NCI-H146 treated with DMSO at 0.1 percent for 48 hours (cell line): ENCODE results near the gene LCE1C.

ENCODE experiments used
- DNase-seq: peaks from one replicate; lab custom pipeline; 2025; ENCODE audit not compliant: unreplicated experiment; lab: John Stamatoyannopoulos, UW

LCE1C gene

DNA sequence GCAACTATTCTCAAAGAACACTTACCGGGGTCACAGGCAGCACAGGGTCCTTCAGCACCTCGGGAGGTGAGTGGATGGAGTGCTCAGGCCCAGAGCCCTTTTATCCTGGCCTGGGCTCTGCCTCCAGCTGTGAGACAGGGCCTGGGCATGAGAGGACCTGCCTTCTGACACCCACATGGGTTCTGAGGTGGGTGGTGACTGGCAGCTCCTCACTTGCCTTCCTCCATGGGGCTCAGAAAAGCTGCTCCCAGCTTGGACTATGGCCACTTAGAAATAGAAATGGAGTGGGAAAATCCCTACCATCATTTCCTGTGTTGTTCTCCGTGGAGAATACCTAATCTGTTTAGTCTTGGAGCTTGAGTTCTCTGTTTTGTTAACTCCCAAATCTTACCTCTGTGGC lies at the start of gene LCE1C:
TSS of gene LCE1C (minus strand) at position 76 of the 400 bp plus-strand sequence. CDS start 1,173 bp downstream, outside the sequence.
- DNase-seq = no peak

- DNase-seq = no peak
Measured at GRCh38 chr1:152855661-152856060, 49.2 kb upstream of the LCE1C start.

DNA sequence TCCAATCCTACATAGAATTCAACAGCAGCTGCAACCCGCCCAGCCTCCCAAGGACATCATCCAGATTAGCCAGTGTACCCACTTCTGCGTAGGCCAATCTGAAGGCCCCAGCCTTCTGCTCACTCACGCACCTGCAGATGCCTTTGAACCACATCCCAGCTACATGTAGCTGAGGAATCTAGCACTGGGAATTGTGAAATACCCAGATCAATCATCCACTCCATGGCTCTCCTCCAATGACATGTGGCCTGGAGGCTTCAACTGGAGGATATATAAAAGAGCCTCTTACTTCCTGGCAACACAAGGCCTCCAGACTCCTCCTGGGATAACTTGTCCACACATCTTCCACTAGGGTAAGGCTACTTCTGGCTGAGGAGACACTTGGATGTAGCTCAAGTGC lies 36.1 kb upstream of the LCE1C start, which contains the start of gene LCE6A:
TSS of gene LCE6A (plus strand) at position 301 of the 400 bp plus-strand sequence. CDS start 665 bp downstream, outside the sequence.
- DNase-seq = no peak

GRCh38 chr1:152836870-152837269 lies 30.4 kb upstream of the LCE1C start:
- DNase-seq = no peak

GRCh38 chr1:152827173-152827572 lies 20.7 kb upstream of the LCE1C start, which contains the start of gene LCE1A:
Gene LCE1A (plus strand): TSS chr1:152827473. CDS start chr1:152827473, 0 bp downstream.
- DNase-seq = no peak

- no peak for DNase-seq
Measured at GRCh38 chr1:152824964-152825363, 18.5 kb upstream of the LCE1C start.

DNA sequence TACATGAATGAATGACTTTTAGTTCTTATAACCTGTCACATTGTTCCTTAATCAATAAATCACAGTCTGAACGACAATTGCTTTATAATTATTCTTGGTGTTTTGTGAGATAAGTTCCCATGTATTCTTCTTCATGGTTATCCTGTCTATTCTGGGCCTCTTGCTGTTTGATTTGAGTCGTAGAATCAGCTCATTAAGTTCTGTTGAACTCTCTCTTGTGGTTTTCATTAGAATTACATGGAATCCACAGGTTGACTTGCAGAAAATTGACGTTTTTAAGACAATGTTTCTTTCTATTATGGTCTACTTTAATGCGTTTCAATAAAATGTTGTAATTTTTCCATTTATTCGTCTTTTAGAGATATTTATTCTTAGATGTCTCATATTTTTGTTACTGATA lies 16.8 kb upstream of the LCE1C start:
- no peak for DNase-seq

- DNase-seq = no peak
Measured at GRCh38 chr1:152817309-152817708, 10.9 kb upstream of the LCE1C start.

GRCh38 chr1:152811671-152812070 lies 5.2 kb upstream of the LCE1C start, which contains the start of gene LCE1B:
Gene LCE1B (plus strand): TSS chr1:152811971. CDS start chr1:152812447, 476 bp downstream.
- DNase-seq = no peak

GRCh38 chr1:152811050-152811449 lies 4.6 kb upstream of the LCE1C start:
- DNase-seq = no peak

- no peak for DNase-seq
Measured at GRCh38 chr1:152801333-152801732, 5.1 kb downstream of the LCE1C start.

- DNase-seq = no peak
Measured at GRCh38 chr1:152796421-152796820, 10.0 kb downstream of the LCE1C start, which contains the start of gene LCE1D. Gene LCE1D (plus strand): TSS chr1:152796721. CDS start chr1:152797795, 1,074 bp downstream.

- DNase-seq = no peak
Measured at GRCh38 chr1:152795686-152796085, 10.8 kb downstream of the LCE1C start.

GRCh38 chr1:152786077-152786476 lies 20.4 kb downstream of the LCE1C start, which contains the start of gene LCE1E:
Gene LCE1E (plus strand): TSS chr1:152786257. CDS start chr1:152787300, 1,043 bp downstream.
- no peak for DNase-seq

DNA sequence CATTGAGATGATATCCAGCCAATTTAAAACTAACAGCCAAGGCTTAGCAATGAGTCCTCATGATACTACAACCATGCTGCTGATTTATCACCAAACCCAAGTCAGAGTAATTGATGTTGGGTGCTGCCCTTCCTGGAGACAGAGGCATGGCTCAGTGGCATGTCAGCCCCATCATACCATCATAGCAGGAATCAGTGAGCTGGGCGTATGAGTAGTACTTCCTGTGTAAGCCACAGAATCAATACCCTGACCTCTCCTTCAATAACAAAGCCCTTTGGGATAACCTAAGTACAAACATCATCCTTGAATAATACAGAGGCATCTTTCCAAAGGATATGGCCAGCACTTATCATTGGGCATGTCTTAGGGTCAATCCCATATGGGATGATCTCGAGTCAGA lies 23.4 kb downstream of the LCE1C start:
- DNase-seq = no peak

- DNase-seq = no peak
Measured at GRCh38 chr1:152777510-152778137, 28.8 kb downstream of the LCE1C start.

- no peak for DNase-seq
Measured at GRCh38 chr1:152776361-152776760, 30.1 kb downstream of the LCE1C start.

DNA sequence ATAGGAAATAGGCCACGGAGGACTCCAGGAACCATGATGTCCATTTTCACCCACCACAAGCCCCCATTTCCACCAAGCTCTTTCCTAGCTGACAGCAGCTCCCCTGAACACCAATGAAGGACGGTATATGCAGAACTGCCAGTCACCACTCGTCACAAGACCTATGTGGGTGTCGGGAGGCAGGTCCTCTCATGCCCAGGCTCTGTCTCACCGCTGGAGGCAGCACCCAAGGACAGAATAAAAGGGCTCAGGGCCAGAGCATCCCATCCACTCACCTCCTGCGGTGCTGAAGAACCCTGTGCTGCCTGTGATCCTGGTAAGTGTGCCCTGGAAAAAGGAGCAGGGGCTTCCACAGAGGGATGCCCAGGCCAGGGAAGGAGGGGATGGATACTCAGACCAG lies 31.6 kb downstream of the LCE1C start, which contains the start of gene LCE1F:
TSS of gene LCE1F (plus strand) at position 266 of the 400 bp plus-strand sequence. CDS start 1,232 bp downstream, outside the sequence.
- DNase-seq = no peak

GRCh38 chr1:152770411-152770810 lies 36.0 kb downstream of the LCE1C start:
- DNase-seq = no peak

- DNase-seq = no peak
Measured at GRCh38 chr1:152768847-152769533, 37.5 kb downstream of the LCE1C start.

GRCh38 chr1:152761609-152762213 lies 44.7 kb downstream of the LCE1C start:
- no peak for DNase-seq
